OCI-LY3 (cell line): ENCODE measurements around the gene ATRN.

Experiments
- H2AFZ ChIP-seq: fragments of 200-600, 300-600 bp; shearing (Covaris generic); 2 replicates; pipeline ENCODE4 v1.6.0; 2014; ENCODE audit warnings: antibody characterized with exemption, low read depth, low read length
- H3K27ac ChIP-seq: fragments of 200-600, 300-600 bp; sonication (generic); 2 replicates; pipeline ENCODE4 v1.5.1; 2014; ENCODE audit warnings: mild to moderate bottlenecking, low read length, moderate library complexity, mixed read lengths
- H3K27me3 ChIP-seq: fragments of 200-600, 300-600 bp; sonication (generic); 2 replicates; pipeline ENCODE4 v1.6.1; 2014; ENCODE audit warnings: low read depth, low read length, mixed read lengths
- H3K36me3 ChIP-seq: fragments of 200-600, 300-600 bp; sonication (generic); replicated peaks from 2 replicates; pipeline ENCODE3; 2014; ENCODE audit warnings: low read depth, low read length, mixed read lengths
- H3K4me1 ChIP-seq: fragments of 300-600, 200-600 bp; sonication (generic); 2 replicates; pipeline ENCODE4 v1.6.1; 2014; ENCODE audit warnings: low read length, mixed read lengths
- H3K4me2 ChIP-seq: fragments of 200-600, 300-600 bp; sonication (generic); 2 replicates; pipeline ENCODE4 v1.6.1; 2014; ENCODE audit warnings: low read length, mixed read lengths
- H3K4me3 ChIP-seq: fragments of 300-600, 200-600 bp; sonication (generic); 2 replicates; pipeline ENCODE4 v1.5.1; 2014; ENCODE audit warnings: antibody characterized with exemption, mild to moderate bottlenecking, low read length, moderate library complexity
- H3K79me2 ChIP-seq: fragments of 300-600, 200-600 bp; shearing (Covaris generic); 2 replicates; pipeline ENCODE4 v1.6.1; 2014; ENCODE audit warnings: mild to moderate bottlenecking, low read length, mixed read lengths
- H3K9ac ChIP-seq: fragments of 300-600, 200-600 bp; shearing (Covaris generic); 2 replicates; pipeline ENCODE4 v1.6.0; 2014; ENCODE audit warnings: mild to moderate bottlenecking, low read length, moderate library complexity
- H3K9me3 ChIP-seq: fragments of 200-600, 300-600 bp; shearing (Covaris generic); 2 replicates; pipeline ENCODE4 v1.6.1; 2014; ENCODE audit warnings: low read length, mixed read lengths; ENCODE audit not compliant: insufficient read depth
- H4K20me1 ChIP-seq: fragments of 200-600, 300-600 bp; sonication (generic); 2 replicates; pipeline ENCODE4 v1.6.1; 2016; ENCODE audit warnings: low read length, mixed read lengths; ENCODE audit not compliant: insufficient read depth
- CTCF ChIP-seq: fragments of 200-600, 300-600 bp; sonication (generic); IDR thresholded peaks from 2 replicates; pipeline ENCODE4 v1.5.1; 2014; ENCODE audit warnings: antibody characterized with exemption, low read length, low read depth
- EZH2phosphoT487 ChIP-seq: fragments of 200-600 bp; shearing (Covaris generic); IDR thresholded peaks from 2 replicates; pipeline ENCODE4 v1.6.1; 2018; ENCODE audit warnings: antibody characterized with exemption, mixed run types, low read depth

The ATRN gene

GRCh38 chr20:3464166-3464565 is 6.7 kb upstream of the ATRN start:
- Histone ChIP-seq H2AFZ (no peak overlapping the region), H3K4me2 (no peak overlapping the region), H3K36me3 (no peaks in the 10 kb centered on the region), H3K4me3 (no peak overlapping the region), H4K20me1 (no peaks in the 10 kb centered on the region), H3K79me2 (no peaks in the 10 kb centered on the region), H3K4me1 (no peaks in the 10 kb centered on the region), H3K27me3 (peaks cover 22% of the 10 kb centered on the region), H3K9me3 (no peaks in the 10 kb centered on the region), H3K9ac (no peak overlapping the region), H3K27ac (no peak overlapping the region)
- TF ChIP-seq CTCF: no peak
- no peak for TF ChIP-seq EZH2phosphoT487

DNA sequence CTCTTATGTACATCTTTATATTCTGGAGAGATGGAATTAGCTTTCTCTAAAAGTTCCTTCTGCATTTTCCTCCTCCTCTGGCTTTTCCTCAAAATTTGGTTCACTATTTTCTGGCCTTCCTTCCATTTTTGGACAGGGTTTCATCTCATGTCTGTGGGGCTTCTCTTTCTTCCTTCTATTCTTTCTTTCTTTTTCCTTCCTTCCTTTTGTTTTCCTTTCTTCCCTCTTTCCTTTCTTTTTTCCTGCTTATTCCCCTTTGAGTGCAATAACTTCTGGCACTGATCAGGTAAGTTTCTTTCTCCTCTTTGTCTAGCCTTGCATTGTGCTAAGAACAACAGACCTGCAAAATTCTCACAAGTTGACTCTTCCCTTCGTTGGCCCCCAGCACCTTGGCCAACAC is 5.5 kb upstream of the ATRN start:
- Histone ChIP-seq H3K4me1 (peaks cover 5% of the 10 kb centered on the region; the same call in 1 of the 2 replicates), H3K4me3 (no peak overlapping the region), H3K79me2 (no peaks in the 10 kb centered on the region), H2AFZ (no peak overlapping the region), H4K20me1 (no peaks in the 10 kb centered on the region), H3K9me3 (no peaks in the 10 kb centered on the region), H3K36me3 (no peaks in the 10 kb centered on the region), H3K27ac (no peak overlapping the region), H3K9ac (no peak overlapping the region), H3K27me3 (peaks cover 22% of the 10 kb centered on the region), H3K4me2 (no peak overlapping the region)
- TF ChIP-seq CTCF: no peak
- no peak for TF ChIP-seq EZH2phosphoT487

DNA sequence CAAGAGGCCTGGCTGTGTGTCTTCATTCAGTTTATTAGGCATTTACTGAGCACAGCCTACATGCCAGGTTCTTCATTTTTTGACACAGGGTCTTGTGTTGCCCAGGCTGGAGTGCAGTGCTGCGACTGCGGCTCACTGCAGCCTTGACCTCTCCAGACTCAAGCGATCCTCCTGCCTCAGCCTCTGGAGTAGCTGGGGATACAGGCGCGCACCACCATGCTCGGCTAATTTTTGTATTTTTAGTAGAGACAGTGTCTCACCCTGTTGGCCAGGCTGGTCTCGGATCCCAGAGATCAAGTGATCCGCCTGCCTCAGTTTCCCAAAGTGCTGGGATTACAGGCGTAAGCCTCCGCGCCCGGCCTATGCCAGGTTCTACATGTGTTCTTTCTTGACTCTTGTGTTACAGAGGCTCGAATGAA is 601 bp upstream of the ATRN start:
- Histone ChIP-seq H3K36me3 (no peaks in the 10 kb centered on the region), H3K79me2 (peaks cover 34% of the 10 kb centered on the region), H3K9me3 (no peaks in the 10 kb centered on the region), H3K4me3 (peak overlapping the region; percentile 81), H3K4me2 (peak overlapping the region; percentile 93), H2AFZ (peak overlapping the region; percentile 74; the same call in 1 of the 2 replicates), H3K27me3 (peaks cover 20% of the 10 kb centered on the region), H4K20me1 (0 out of 2 replicates have a peak, but pooled peaks cover 4% of the 10 kb centered on the region), H3K27ac (peak overlapping the region; percentile 7; the same call in 1 of the 2 replicates), H3K9ac (peak overlapping the region; percentile 75), H3K4me1 (peaks cover 17% of the 10 kb centered on the region)
- TF ChIP-seq EZH2phosphoT487 (no peak), CTCF (no peak)

DNA sequence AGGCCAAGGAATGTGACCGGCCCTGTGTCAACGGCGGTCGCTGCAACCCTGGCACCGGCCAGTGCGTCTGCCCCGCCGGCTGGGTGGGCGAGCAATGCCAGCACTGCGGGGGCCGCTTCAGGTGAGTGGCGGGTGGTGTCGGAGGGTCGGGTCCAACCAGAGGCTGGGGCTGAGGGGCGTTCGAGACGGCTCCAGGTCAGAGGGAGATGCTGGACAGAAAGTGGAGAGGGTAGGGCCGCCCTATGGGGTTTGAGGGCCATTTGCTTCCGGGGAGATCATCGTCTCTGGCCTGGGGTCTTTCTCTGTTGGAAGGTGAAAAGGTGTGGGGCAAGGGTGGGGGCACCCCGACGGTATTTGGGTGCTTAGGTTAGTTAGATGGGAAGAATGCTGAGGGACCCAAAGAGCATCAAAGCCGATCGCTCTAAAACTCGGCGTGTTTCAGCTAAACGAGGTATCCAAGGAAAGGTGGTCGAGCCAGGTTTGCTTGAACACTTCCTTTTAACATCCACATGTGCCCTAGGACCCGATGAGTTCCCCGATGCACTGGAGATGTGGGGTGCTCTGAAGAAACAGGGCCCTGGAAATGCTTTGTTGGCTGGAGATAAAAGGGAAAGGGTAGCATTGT is 691 bp downstream of the ATRN start:
- Histone ChIP-seq H3K4me1 (peaks cover 17% of the 10 kb centered on the region), H3K27ac (no peak overlapping the region), H3K9ac (peak overlapping the region; percentile 75), H2AFZ (peak overlapping the region; percentile 59; the same call in 1 of the 2 replicates), H3K4me3 (peak overlapping the region; percentile 81), H4K20me1 (0 out of 2 replicates have a peak, but pooled peaks cover 4% of the 10 kb centered on the region), H3K9me3 (no peaks in the 10 kb centered on the region), H3K4me2 (peak overlapping the region; percentile 94), H3K36me3 (no peaks in the 10 kb centered on the region), H3K27me3 (peaks cover 7% of the 10 kb centered on the region), H3K79me2 (peaks cover 41% of the 10 kb centered on the region)
- TF ChIP-seq EZH2phosphoT487 (no peak), CTCF (no peak)
